LNCaP clone FGC (cell line): Measurements from ENCODE around the gene SOX3.

Experiments used
- DNase-seq: peaks from one replicate; pipeline ENCODE4 v3.0.0-alpha.2; 2011; ENCODE audit warnings: low read depth
- H3K4me3 ChIP-seq: 2 replicates; pipeline ENCODE4 v1.5.1; 2011; ENCODE audit warnings: mild to moderate bottlenecking, low read depth, low read length, control low read depth
- CTCF ChIP-seq: IDR thresholded peaks from 2 replicates; pipeline ENCODE4 v1.5.1; 2012; ENCODE audit warnings: mild to moderate bottlenecking; ENCODE audit not compliant: control insufficient read depth, insufficient read depth; ENCODE audit errors: extremely low read depth

Gene SOX3

GRCh38 chrX:140505421-140506337 lies 810 bp upstream of the SOX3 start:
- no peak for DNase-seq
- H3K4me3 ChIP-seq, result no peak overlapping the region
- TF ChIP-seq CTCF, result no peak

GRCh38 chrX:140503714-140504351 lies 1.0 kb downstream of the SOX3 start:
- H3K4me3 ChIP-seq, result no peak overlapping the region
- no peak for TF ChIP-seq CTCF
- no peak for DNase-seq

- no peak for DNase-seq
- no peak overlapping the region for H3K4me3 ChIP-seq
- no peak for TF ChIP-seq CTCF
Observed at GRCh38 chrX:140503238-140503601, 1.6 kb downstream of the SOX3 start.

- DNase-seq, result no peak
- no peak overlapping the region for H3K4me3 ChIP-seq
- TF ChIP-seq CTCF, result no peak
Observed at GRCh38 chrX:140502491-140503237, 2.2 kb downstream of the SOX3 start.

GRCh38 chrX:140501940-140502468 lies 2.9 kb downstream of the SOX3 start:
- no peak overlapping the region for H3K4me3 ChIP-seq
- no peak for DNase-seq
- no peak for TF ChIP-seq CTCF

- no peak for DNase-seq
Observed at GRCh38 chrX:140501321-140501720, 3.5 kb downstream of the SOX3 start.

More at GRCh38 chrX:140501321-140501720, 3.5 kb downstream of the SOX3 start:
- no peak for TF ChIP-seq CTCF
- no peak overlapping the region for H3K4me3 ChIP-seq
